ENCODE measurements around the gene CD3E.
"Not testable (repeated sequence)": the region's sequence is repeated elsewhere in the genome, so short reads cannot be mapped to it uniquely, and the experiment has no call there.

The CD3E gene

DNA sequence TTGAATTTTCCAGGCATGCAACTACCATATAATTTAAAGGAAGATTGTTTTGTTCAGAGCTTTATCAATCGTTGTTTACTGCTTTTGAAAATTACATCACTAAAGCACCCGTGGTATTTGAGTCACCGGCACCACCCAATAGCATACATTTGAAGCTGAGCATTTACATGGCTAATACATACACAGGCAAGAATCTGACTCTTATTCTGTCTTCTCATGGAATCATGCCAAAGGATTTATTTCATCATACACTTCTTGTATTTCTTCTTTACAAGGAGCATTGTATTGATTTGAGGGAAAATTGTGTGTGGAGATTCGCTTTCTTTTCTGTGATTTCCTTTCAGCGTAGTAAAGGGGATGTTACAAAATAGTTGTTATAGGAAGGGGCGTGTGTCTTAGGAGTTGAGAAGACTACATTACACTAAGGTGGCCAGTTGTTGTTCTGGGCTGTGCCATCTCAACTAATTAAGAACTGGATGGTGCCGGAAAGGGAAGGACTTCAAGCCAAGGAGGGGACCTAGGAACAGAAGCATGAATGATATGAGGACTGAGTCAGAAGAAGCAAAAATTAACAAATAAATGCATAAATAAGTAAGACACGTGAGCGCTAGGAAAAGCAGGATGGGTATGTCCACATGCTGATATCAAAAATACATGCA lies 12.9 kb upstream of the CD3E start:
- no peak for DNase-seq

- DNase-seq, result no peak
Observed at GRCh38 chr11:118294053-118294452, 10.5 kb upstream of the CD3E start.

DNA sequence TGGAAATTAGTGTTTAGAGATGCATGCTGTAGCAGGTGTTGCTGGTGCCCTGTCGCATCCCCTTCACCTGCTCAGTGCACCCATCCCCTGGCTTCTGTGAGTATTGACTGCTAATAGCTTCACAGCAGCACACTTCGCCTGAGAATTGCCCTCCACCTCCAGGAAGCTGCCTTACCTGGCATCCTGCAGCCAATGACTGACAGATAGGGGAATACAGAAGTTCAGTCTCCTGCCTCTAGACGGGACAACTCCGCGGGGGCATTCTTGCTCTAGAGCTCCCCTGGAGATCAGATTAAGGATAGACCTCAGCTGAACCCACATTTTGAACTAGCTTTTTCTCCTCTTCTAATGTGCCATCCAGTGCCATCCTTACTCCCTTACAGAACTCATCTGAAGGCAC lies 9.3 kb upstream of the CD3E start:
- no peak for DNase-seq

GRCh38 chr11:118295815-118296454 lies 8.6 kb upstream of the CD3E start:
- DNase-seq, result no peak

DNA sequence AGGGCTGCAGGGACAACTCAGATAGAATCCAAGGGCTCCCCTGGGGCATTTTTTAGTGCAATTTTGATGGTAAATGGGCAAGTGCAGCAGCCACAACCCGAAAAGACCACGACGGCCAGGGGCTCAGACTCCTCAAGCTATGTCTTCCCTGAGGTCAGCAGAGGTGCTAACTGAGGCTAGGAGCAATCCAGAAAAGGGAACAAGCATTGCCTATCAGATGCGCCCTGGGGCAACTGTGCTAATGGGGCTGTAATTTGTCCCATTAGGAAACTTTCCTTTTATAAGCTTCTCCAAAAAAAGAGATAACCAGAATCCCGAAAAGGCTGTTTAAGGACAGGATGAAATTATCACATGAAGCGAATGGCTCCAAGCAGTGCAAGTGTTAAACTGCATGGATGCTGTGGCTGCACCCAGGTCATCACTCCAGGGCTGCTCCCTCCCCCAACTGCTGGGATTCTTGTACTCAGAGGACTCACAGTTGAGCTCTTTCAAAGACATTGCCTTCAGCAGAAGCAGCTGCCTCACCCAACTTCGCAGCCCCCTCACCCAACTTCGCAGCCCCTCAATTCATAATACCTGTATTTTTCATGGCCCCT lies 2.8 kb upstream of the CD3E start:
- no peak for DNase-seq

DNA sequence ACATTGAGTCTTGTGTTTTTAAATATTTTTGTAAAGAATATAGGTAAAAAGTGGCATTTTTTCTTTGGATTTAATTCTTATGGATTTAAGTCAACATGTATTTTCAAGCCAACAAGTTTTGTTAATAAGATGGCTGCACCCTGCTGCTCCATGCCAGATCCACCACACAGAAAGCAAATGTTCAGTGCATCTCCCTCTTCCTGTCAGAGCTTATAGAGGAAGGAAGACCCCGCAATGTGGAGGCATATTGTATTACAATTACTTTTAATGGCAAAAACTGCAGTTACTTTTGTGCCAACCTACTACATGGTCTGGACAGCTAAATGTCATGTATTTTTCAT lies 333 bp upstream of the CD3E start:
- no peak for DNase-seq

DNA sequence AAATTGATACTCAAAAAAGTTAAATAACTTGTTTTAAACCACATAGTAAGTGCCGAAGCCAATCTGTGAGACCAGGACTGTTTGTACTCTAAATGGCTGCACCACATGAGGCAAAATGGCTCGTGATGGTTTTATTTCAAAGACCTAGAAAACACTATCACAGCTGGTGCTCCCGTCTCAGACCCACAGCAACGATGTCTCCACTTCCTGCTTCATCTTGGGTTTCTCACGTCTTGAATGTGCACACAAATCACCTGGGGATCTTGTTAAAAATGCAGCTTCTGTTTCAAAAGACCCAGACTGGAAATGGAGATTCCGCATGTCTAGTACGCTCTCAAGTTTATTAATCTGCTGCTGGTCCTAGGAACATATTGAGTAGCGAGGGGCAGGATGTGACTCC lies 1.2 kb downstream of the CD3E start:
- DNase-seq, result no peak

DNA sequence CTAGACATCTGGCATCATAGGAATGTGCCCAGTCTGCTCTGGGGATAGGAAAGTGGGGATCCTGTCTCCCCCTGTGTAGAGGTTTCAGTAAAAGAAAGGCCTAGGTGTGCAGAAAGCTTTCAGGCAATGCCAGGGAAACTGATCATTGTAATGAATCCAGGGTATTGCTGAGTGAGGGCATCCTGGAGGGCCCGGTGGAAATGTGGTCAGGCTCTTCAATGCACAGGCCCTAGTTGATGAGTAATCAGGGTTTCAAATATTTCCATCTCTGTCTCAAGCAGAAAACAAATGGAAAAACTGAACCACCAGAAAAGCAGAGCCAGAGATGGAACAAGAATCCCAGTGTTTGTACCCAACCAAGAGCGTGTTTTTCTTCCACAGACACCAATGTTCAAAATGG lies 2.0 kb downstream of the CD3E start:
- DNase-seq, result no peak

- DNase-seq, result not testable (repeated sequence)
Observed at GRCh38 chr11:118308995-118309528, 4.5 kb downstream of the CD3E start.

- DNase-seq, result no peak
Observed at GRCh38 chr11:118310271-118310670, 5.7 kb downstream of the CD3E start.

GRCh38 chr11:118310781-118311485 lies 6.4 kb downstream of the CD3E start:
- DNase-seq, result no peak

DNA sequence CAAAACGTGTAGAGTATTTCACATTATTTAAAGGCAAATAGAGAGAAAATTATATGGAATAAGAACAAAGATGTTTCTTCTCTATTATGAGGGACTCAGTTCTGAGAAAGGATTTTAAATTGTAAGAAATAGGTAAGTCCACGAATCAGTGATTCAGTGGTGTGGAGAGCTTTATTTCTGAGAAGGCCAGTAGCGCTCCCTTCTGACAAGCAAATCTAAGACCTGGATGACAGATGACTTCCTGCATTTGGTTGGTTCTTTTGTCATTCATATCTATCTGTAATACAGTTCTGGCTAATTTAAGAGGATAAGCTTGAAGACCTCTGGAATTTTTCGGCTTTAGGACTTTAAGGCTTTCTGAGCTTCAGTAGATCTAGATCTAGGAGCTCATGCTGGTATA lies 7.0 kb downstream of the CD3E start:
- no peak for DNase-seq

DNA sequence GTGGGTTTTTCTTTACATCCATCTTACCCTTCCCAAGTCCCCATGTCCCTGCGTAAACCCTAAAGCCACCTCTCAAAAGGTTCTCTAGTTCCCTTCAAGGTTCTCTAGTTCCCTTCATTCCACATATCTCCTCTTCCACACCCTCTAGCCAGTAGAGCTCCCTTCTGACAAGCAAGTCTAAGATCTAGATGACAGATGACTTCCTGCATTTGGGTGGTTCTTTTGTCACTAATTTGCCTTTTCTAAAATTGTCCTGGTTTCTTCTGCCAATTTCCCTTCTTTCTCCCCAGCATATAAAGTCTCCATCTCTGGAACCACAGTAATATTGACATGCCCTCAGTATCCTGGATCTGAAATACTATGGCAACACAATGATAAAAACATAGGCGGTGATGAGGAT lies 7.8 kb downstream of the CD3E start:
- no peak for DNase-seq

DNA sequence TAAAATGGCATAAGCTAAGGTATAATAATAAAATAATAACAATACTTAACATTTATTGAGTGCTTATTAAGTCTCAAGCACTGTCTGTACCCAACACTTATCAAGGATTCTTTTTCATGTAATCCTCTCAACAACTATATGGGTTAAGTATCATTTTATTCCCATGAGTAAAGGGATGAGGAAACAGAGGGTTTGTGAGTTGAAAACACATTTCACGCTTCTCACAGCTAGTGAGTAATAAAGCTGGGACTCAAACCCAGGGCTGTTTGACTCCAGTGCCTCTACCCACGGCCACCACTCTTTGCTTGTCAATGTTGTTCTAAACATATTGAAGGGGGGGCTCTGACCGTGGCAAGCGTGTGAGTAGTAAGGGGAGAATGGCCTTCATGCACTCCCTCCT lies 8.7 kb downstream of the CD3E start:
- DNase-seq, result no peak

- no peak for DNase-seq
Observed at GRCh38 chr11:118314988-118315411, 10.5 kb downstream of the CD3E start.

DNA sequence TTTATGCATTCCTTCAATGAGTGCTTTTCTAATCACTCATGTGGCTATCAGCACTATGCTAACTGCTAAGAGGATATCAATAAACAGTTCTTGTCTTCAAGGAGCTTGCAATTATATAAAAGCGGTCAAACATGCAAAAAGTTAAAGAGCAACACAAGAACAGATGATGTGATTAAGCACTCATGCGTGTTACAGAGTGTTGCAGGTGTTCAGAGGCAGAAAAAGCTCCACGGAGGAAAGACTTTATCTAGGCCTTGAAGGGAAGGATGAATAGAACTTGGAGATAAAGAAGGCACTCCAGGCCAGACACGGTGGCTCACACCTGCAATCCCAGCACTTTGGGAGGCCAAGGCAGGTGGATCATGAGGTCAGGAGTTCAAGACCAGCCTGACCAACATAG lies 13.6 kb downstream of the CD3E start:
- no peak for DNase-seq

- DNase-seq, result no peak
Observed at GRCh38 chr11:118318581-118319336, 14.2 kb downstream of the CD3E start.

DNA sequence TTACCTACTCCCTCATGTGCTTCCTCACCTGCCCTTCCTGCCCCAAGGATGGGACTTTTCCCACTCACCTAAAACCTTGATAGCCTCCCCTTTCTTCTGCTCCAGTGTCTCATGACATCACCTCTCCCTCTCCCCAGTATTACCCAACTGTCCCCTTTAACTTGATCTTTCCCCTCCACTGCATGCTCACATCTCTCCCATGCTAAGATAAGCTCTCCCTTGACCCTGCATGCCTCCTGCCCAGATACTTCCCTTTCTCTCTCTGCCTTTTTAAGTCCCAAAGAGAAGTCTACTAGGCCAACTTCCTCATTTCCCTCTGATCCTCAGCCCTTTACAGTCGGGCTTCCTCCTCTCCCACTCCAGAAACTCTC lies 14.8 kb downstream of the CD3E start:
- no peak for DNase-seq

DNA sequence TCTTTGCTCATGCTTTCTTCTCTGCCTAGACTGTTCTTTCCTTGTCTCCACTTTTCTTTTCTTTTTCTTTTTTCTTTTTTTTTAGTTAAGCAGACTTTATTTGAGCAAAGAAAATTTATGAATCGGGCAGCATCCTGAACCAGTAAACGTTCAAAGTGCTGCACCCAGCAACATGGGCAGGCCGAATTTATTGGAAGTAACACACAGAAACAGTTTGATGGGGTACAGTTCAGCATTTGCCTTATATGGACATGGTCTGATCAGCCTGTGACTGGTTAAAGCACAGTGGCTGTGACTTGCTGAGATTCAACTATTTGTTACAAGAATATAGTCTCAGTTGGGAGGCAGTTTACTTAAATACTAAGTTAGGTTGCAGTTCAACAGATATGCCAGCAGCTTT lies 16.0 kb downstream of the CD3E start:
- no peak for DNase-seq

- DNase-seq, result no peak
Observed at GRCh38 chr11:118321386-118322082, 17.0 kb downstream of the CD3E start.

DNA sequence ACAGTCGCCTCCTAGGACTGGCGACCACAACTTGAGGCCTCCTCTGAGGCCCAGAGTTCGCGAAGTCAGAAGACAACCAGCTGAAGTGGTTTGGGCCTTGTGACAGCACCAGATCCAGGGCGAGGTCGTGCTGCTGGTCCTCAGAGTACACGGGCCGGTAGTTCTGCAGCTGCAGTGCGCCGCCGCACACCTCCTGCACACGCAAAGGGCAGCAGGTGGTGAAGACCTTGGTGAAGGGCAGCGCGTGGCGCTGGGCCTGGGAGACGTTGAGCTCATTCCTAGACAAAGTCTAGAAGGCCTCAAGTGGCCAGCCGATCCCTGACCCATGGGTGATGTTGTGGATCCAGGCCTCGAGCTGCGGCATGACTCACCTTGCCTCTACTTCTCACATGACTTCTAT lies 18.2 kb downstream of the CD3E start:
- DNase-seq, result no peak

GRCh38 chr11:118325283-118325682 lies 20.8 kb downstream of the CD3E start:
- DNase-seq, result no peak
